ENCODE measurements around the gene TCAIM. TPM values are rescaled to one million over a fixed set of nuclear protein-coding genes. Genes with fewer than 3 reads are reported as not detected.

Gene TCAIM
- total RNA-seq, 3 donors from 2014 or later (not counting 1 experiment from before 2014, with no cell fraction given) = 10.9 to 11.2 (median 11.0) TPM

DNA sequence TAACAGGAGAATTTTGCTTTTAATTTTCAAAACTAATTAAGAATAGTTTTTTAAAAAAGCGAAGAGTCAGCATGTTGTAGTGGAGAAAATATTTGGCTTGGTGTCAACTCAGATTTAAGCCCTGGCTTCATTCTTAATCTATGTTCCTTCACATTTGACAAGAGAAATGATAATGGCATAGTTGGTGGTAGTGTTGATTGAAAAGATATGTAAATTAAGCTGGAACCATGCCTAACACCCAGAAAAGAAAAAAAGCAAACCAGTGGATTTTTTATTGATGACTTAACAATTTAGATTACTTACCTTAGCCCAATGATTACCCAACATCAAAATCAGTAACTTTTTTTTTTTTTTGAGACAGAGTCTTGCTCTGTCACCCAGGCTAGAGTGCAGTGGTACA, 27.4 kb downstream of the TCAIM start:
- no peak overlapping the region for H3K4me3 Mint-ChIP-seq
- no peaks in the 10 kb centered on the region for H3K4me1 Mint-ChIP-seq
- H3K36me3 ChIP-seq (ENCODE audit: control insufficient read depth, insufficient read depth, low read length) = no peaks in the 10 kb centered on the region
- TF ChIP-seq, protein P1, sequence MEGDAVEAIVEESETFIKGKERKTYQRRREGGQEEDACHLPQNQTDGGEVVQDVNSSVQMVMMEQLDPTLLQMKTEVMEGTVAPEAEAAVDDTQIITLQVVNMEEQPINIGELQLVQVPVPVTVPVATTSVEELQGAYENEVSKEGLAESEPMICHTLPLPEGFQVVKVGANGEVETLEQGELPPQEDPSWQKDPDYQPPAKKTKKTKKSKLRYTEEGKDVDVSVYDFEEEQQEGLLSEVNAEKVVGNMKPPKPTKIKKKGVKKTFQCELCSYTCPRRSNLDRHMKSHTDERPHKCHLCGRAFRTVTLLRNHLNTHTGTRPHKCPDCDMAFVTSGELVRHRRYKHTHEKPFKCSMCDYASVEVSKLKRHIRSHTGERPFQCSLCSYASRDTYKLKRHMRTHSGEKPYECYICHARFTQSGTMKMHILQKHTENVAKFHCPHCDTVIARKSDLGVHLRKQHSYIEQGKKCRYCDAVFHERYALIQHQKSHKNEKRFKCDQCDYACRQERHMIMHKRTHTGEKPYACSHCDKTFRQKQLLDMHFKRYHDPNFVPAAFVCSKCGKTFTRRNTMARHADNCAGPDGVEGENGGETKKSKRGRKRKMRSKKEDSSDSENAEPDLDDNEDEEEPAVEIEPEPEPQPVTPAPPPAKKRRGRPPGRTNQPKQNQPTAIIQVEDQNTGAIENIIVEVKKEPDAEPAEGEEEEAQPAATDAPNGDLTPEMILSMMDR (IDR thresholded peaks at IDR 0.05) = no peak
- H3K36me3 Mint-ChIP-seq = no peaks in the 10 kb centered on the region
- no peaks in the 10 kb centered on the region for H3K9me3 Mint-ChIP-seq
- no peaks in the 10 kb centered on the region for H3K27me3 ChIP-seq (ENCODE audit: control insufficient read depth, insufficient read depth, low read length)
- no peaks in the 10 kb centered on the region for H3K27me3 Mint-ChIP-seq (ENCODE audit: low read depth in 2 of 2)
- DNase-seq (no peak), ATAC-seq (no peak)
- no peak overlapping the region for H3K27ac ChIP-seq (ENCODE audit: low read length)
- intact Hi-C loops (cut with micrococcal nuclease) = no loop called here
- H3K27ac Mint-ChIP-seq = no peak overlapping the region
- no CpG with 5 or more reads among the region's 1 CpG for WGBS (ENCODE audit: insufficient coverage)
- no peaks in the 10 kb centered on the region for H3K4me1 ChIP-seq (ENCODE audit: control insufficient read depth, insufficient read depth, low read length)
- H3K4me3 ChIP-seq (ENCODE audit: low read length) = no peak overlapping the region
- H3K9me3 ChIP-seq (ENCODE audit: control insufficient read depth, insufficient read depth, low read length) = no peaks in the 10 kb centered on the region

DNA sequence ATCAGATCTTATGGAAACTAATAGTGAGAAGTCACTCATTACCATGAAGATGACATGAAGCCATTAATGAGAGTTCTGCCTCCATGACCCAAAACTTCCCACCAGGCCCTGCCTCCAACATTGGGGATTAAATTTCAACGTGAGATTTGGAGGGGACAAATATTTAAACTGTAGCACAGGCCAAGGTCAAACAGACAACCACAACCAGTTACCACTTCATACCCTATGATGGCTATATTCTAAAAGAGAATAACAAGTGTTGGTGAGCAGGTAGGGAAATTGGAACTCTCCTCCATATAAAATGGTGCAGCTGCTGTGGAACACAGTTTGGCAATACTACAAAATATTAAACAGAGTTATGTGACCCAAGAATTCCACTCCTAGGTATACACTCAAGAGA, 36.9 kb downstream of the TCAIM start:
- intact Hi-C loops (cut with micrococcal nuclease) = no loop called here
- 100% methylated on average over 1 of the region's 1 CpG for WGBS (ENCODE audit: insufficient coverage)
- no peak for DNase-seq

DNA sequence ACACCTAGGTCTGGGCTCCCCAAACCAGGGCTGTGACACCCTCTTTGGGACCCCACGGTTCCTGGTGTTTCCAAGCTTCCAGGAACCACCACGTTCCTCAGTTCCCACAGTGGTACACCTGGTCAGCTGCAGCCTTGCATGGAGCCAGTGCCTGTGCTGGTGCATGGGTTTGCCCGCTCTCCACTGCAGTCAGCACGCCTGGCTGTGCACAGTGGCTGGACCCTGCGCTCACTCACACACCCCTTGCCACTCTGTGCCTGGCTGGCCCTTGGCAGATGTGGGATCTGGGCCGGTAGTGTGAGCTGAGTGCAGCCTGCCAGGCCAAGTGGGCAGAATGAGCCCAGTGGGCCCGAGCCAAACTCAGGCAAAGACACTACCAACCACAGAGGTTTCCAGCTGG, 48.8 kb downstream of the TCAIM start:
- intact Hi-C loops (cut with micrococcal nuclease) = no loop called here

More for the DNA sequence above, 36.9 kb downstream of the TCAIM start:
- Mint-ChIP-seq H3K4me3 (no peak overlapping the region), H3K4me1 (no peaks in the 10 kb centered on the region), H3K9me3 (peaks cover 0 to 1% of the 10 kb centered on the region in 2 donors), H3K36me3 (peaks cover 15% of the 10 kb centered on the region), H3K27ac (no peak overlapping the region), H3K27me3 (ENCODE audit: low read depth in 2 of 2) (no peaks in the 10 kb centered on the region)
- no peaks in the 10 kb centered on the region for H3K9me3 ChIP-seq (ENCODE audit: control insufficient read depth, insufficient read depth, low read length)
- no peaks in the 10 kb centered on the region for H3K27me3 ChIP-seq (ENCODE audit: control insufficient read depth, insufficient read depth, low read length)
- H3K4me1 ChIP-seq (ENCODE audit: control insufficient read depth, insufficient read depth, low read length) = no peaks in the 10 kb centered on the region
- no peak overlapping the region for H3K27ac ChIP-seq (ENCODE audit: low read length)
- no peaks in the 10 kb centered on the region for H3K36me3 ChIP-seq (ENCODE audit: control insufficient read depth, insufficient read depth, low read length)
- no peak for ATAC-seq
- TF ChIP-seq, protein P1 (IDR thresholded peaks at IDR 0.05) = no peak
- no peak overlapping the region for H3K4me3 ChIP-seq (ENCODE audit: low read length)

DNA sequence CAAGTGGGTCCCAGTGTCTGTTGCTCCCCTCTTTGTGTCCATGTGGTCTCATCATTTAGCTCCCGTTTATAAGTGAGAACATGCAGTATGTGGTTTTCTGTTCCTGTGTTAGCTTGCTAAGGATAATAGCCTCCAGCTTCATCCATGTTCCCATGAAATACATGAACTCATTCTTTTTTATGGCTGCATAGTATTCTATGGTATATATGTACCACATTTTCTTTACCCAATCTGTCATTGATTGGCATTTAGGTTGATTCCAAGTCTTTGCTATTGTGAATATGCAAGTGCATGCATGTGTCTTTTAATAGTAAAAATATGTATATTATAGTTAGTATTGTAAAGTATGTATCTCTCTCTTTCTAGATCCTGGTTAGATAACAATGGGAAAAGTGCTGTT, 53.9 kb downstream of the TCAIM start:
- Mint-ChIP-seq H3K27ac (no peak overlapping the region), H3K9me3 (peaks cover 0 to 3% of the 10 kb centered on the region in 2 donors), H3K4me3 (no peak overlapping the region), H3K36me3 (no peaks in the 10 kb centered on the region), H3K27me3 (ENCODE audit: low read depth in 2 of 2) (no peaks in the 10 kb centered on the region), H3K4me1 (peaks cover 0 to 4% of the 10 kb centered on the region in 2 donors)
- Histone ChIP-seq H3K27ac (ENCODE audit: low read length) (no peak overlapping the region), H3K36me3 (ENCODE audit: control insufficient read depth, insufficient read depth, low read length) (no peaks in the 10 kb centered on the region), H3K4me3 (ENCODE audit: low read length) (no peak overlapping the region), H3K9me3 (ENCODE audit: control insufficient read depth, insufficient read depth, low read length) (no peaks in the 10 kb centered on the region), H3K27me3 (ENCODE audit: control insufficient read depth, insufficient read depth, low read length) (no peaks in the 10 kb centered on the region), H3K4me1 (ENCODE audit: control insufficient read depth, insufficient read depth, low read length) (no peaks in the 10 kb centered on the region)
- no CpG with 5 or more reads among the region's 1 CpG for WGBS (ENCODE audit: insufficient coverage)
- no peak for DNase-seq
- ATAC-seq = no peak
- intact Hi-C loops (cut with micrococcal nuclease) = no loop called here
- TF ChIP-seq, protein P1 (IDR thresholded peaks at IDR 0.05) = no peak

More for the DNA sequence above, 48.8 kb downstream of the TCAIM start:
- 96% methylated on average over 7 of the region's 7 CpGs for WGBS (ENCODE audit: insufficient coverage)
- peaks cover 0 to 4% of the 10 kb centered on the region in 2 donors for H3K4me1 Mint-ChIP-seq
- H3K27me3 Mint-ChIP-seq (ENCODE audit: low read depth in 2 of 2) = no peaks in the 10 kb centered on the region
- Histone ChIP-seq H3K9me3 (ENCODE audit: control insufficient read depth, insufficient read depth, low read length) (peaks cover 8% of the 10 kb centered on the region), H3K36me3 (ENCODE audit: control insufficient read depth, insufficient read depth, low read length) (no peaks in the 10 kb centered on the region), H3K4me3 (ENCODE audit: low read length) (no peak overlapping the region), H3K27ac (ENCODE audit: low read length) (no peak overlapping the region), H3K4me1 (ENCODE audit: control insufficient read depth, insufficient read depth, low read length) (no peaks in the 10 kb centered on the region), H3K27me3 (ENCODE audit: control insufficient read depth, insufficient read depth, low read length) (no peaks in the 10 kb centered on the region)
- DNase-seq (no peak), ATAC-seq (no peak)
- H3K36me3 Mint-ChIP-seq = no peaks in the 10 kb centered on the region
- H3K9me3 Mint-ChIP-seq = peaks cover 0 to 2% of the 10 kb centered on the region in 2 donors
- TF ChIP-seq, protein P1 (IDR thresholded peaks at IDR 0.05) = no peak
- no peak overlapping the region for H3K4me3 Mint-ChIP-seq
- no peak overlapping the region for H3K27ac Mint-ChIP-seq
